Activated naive CD4-positive, alpha-beta T cell treated with anti-CD3 and anti-CD28 coated beads, Interleukin-2, amount 50 U/mL, for 16 hours (primary cell): ENCODE results near the gene PLEKHA7.

Experiments used
- DNase-seq: peaks from one replicate; pipeline ENCODE4 v3.0.0-alpha.2; 2020

The PLEKHA7 gene

DNA sequence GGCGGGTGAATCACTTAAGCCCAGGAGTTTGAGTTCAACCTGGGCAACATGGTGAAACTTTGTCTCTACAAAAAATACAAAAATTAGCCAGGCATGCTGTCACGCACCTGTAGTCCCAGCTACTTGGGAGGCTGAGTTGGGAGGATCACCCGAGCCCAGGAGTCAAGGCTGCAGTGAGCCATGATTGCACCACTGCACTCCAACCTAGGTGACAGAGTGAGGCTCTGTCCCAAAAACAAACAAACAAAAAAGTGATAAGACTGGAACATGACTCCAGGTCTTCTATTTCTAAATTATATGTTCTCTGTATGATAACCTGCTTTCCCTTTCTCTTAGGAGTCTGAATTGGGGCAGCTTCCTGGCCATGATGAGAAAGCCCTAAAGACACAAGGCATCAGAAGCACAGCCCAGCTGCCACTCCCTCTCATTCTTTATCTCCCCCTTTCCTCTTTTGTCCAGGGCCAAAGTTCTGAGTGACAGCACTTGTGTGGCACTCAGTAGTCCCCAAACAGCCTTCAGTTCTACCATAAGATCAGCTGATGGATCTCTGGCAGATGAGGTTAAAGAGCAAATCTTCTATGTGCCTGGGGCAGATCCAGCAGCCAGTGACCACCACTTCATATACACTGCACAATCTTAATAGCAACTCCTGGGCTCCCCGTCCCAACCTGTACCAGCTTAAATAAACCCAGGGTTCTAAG, 139.8 kb downstream of the PLEKHA7 start:
- no peak for DNase-seq

DNA sequence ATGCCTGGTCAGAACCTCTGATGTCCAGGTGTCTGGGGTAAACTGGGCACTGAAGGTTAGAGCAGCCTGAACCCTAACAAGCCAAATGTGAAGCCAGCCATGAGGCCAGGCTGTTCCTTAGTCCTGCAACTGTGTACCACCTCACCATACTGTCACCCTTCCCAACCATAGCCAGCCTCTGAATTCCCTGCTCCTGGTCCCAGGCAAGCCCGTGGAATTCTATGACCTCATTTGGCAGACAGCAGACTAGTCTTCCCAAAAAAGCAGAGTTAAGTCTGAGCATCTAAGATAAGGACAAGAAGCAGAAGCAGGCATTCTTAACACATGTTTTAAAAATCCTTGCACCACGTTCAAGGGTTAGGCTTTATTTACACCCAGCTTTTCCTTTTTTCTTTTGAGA, 140.9 kb downstream of the PLEKHA7 start:
- DNase-seq: no peak

DNA sequence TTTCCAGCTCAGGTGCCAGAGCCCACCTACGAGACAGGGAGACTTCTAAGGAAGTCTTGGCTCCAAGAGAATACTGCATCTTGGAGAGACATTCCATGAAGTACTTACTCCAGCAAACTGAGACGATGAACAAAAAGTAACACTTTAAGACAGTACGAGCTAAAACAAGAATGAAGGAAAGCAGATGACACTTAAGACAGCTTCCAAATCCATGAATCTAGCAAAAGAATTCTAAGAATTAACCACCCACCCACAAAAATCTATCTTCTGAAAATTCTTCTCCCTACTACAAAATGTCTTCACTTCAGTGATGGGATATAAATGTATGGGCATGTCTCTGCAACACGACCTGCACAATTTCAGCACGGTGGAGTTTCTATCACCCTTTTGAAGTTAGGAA, 142.8 kb downstream of the PLEKHA7 start:
- no peak for DNase-seq

GRCh38 chr11:16867097-16867496, 147.1 kb downstream of the PLEKHA7 start:
- DNase-seq: no peak

GRCh38 chr11:16864428-16864827, 149.8 kb downstream of the PLEKHA7 start:
- DNase-seq: peak; percentile 18

DNA sequence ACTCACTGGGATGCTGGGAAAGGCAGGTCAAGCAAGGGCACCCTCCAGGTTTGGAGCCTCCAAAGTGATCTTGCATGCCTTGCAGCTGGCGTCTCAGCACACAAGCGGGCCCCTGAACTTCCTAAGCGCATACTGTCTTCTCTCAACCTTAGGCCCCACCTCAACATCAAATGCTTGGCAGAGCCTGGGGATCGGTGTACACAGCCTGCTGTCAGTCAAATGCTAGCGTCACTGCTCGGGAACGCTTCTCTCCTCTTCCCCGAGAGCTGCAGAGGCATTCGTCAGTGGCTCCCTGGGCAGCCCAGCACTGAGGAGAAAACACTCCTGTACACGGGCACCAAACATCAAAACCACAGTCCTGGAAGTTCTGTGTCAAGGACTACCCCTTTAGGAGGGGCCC, 150.8 kb downstream of the PLEKHA7 start:
- DNase-seq: no peak

DNA sequence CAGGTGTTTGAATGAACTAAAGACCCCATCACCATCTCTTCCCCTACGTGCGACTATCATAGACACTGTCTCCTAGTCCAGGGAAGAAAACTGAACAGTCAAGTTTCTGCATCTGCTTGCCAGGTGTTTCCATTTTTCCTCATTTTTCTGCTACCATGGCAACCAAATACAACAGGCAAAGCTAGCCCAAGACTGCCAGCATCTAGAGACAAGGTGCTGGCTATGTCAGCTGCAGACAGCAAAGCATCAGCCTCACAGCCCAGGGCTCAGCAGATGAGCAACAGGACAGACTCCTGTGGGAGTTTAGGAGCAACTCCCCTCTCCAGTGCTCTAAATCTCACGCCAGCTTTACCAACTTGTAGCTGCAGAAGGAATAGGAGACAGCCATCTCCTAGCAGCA, 151.5 kb downstream of the PLEKHA7 start:
- DNase-seq: no peak

DNA sequence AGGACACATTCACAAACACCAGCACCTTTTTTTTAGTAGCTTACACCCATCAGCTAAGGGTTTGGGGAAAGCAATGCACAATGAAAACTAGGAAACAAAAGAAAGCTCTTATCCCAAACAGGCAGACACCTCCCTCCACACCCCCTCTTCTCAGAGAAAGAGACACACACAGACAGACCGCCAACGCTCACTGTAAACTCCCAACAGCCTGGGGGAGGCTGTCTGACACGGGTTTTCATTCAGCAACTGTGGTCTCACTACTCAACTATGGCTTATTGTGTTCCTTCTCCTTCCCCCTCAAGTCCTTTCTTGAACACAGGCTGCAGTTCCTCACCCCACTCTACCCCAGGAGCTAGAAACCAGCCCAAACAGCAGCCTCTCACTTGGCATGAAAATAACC, 152.4 kb downstream of the PLEKHA7 start:
- no peak for DNase-seq

DNA sequence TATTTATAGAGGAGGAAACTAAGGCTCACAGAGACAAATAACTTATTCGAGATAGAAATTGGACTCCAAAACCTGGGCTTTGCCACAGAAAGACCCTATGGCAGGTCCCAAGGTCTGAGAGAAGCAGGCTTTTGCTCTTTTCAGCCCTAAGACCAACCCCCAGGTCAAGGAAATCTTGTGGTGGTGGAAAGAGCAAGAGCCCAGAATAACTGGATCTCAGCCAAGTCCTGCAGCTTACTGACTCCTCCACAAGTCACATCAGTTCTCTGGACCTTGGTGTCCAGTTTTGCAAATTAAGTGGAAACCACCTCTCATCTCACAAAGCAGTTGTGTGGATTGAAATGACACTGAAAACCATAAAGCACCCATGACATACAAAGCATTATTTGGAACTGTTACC, 153.6 kb downstream of the PLEKHA7 start:
- no peak for DNase-seq

DNA sequence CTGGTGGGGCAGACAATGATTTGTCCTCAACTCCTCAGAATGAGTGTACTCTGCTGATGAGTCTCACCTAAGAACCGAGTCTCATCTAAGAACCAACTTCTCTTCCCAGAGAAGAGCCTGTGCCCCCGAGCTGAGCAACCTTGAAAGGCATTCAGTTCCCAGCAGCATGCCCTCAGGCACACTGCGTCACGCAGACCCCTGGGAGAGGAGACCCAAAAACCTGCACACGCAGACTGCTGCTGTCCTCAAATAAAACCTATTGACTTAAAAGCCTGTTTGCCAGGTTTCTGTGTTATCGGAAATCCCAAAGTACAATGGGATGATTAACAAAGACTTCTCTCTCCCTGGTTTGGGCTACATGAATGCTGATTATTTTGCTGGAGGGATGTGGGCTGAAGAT, 154.6 kb downstream of the PLEKHA7 start:
- DNase-seq: no peak

- no peak for DNase-seq
These were observed 157.0 kb downstream of the PLEKHA7 start for GRCh38 chr11:16857186-16857585.

DNA sequence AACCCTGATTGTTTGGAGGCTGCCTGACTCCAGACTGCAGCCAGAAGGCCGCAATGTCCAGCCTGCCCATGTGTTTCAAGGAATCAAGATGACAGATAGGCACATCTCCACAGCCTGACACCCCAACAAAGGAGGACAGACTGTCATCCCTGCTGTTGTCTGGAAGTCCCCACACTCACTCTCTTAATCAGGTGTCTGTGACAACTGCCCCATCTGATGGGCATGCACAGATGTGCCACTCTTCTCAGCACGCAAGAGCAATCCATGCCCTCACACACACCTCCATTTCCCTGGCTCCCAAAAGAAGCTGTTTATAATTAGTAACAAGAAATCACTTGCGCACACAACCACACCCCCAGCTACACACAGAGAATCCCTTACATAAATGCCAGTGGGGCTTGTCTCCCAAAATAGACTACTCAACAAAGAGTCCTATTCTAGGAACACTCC, 158.2 kb downstream of the PLEKHA7 start:
- DNase-seq: no peak

- DNase-seq: no peak
These were observed 159.2 kb downstream of the PLEKHA7 start for GRCh38 chr11:16854979-16855378.

GRCh38 chr11:16853859-16854258, 160.4 kb downstream of the PLEKHA7 start:
- no peak for DNase-seq

DNA sequence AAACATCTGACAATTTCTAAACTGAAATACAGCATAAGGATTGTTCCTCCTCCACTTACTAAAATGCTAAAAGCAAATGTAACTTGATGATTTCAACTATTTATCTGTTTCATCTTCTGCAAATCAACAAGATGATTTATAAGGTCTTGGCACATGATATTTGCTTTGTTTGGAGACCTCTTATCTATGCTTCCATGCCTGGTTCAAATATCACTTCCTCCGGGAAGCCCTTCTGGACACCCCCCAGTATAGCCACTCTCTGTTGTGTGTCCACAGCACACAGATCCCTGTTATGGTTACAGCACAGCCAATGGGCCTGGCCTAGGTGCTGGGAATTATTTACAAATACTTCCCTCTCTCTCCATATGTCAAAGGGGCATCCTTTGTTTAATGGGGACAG, 160.9 kb downstream of the PLEKHA7 start:
- DNase-seq: no peak

DNA sequence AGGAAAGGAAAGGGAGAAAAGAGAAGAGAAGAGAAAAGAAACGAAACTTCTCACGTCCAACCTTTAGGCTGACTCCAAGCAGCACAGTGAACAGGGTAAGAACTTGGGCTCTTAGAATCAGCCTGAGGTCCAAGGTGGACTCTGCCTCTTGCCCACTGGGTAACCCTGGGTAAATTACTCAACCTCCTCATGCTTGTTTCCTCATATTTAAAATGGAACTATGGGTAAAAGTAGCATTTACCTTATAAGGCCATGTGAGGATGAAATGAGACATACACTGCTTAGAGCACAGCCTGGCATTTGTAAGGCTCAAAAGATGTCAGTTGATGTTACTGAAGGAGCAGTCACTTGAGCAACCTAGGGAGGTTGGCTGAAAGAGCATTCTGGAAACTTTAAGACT, 167.9 kb downstream of the PLEKHA7 start:
- no peak for DNase-seq

DNA sequence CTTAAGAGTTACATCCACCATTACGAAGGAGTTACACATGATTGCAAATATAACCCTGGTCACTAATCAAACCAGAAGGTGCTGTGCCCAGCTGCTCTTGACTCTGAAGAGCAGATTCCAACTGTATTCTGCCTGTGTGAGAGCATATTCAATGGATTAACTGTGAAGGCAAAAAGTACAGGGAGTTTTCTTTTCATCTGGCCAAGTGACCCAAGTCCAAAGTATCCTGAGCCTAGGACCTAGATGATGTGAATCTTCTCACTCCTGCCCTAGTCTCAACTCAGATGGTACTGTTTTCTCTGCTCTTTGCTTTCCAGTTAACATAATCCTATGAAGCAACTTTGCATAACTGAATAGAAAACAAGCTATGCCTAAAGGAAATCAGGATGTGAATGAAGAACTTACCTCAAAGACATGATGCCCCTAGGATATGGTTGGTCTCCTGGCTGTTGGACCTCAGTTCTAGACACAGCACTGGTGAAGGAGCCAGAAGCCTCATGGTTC, 169.9 kb downstream of the PLEKHA7 start:
- DNase-seq: no peak

DNA sequence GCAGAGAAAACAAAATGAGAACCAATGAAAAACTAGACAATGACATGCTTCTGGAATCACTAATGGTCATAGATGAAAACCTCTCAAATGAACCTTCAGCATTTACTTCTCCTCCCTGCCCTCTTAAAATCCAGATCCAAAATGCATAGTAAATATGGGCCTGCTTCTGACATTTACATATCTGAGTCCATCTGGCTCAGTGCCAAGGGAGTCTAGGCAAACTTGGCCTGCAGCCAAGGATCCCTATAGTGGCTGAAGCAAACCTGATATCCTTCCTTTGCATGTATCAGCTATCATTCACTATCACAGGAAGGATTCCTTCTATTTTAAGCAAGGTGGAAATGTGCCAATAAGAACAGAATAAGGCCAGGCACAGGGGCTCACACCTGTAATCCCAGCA, 170.9 kb downstream of the PLEKHA7 start:
- DNase-seq: no peak

DNA sequence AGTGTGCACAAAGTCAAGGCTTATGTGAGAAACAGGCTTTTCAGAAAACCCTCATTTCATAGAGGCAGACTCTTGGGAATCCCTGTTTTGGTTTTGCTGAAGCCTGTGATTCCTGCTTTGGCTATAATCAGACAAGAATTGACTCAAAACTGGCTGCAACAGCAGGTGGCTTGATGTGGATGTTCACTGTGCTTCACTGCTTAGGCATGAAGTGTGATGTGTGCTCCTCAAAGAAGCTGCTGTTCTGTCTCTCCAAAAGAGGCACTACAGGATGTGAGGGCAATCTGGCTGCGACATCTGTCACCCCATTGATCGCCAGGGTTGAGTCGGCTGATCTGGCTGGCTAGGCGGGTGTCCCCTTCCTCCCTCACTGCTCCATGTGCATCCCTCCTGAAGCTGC, 172.2 kb downstream of the PLEKHA7 start:
- no peak for DNase-seq

- DNase-seq: no peak
These were observed 172.7 kb downstream of the PLEKHA7 start for GRCh38 chr11:16841481-16841880.

GRCh38 chr11:16840951-16841350, 173.3 kb downstream of the PLEKHA7 start:
- DNase-seq: no peak

- no peak for DNase-seq
These were observed 174.4 kb downstream of the PLEKHA7 start for GRCh38 chr11:16839821-16840220.

- no peak for DNase-seq
These were observed 179.8 kb downstream of the PLEKHA7 start for GRCh38 chr11:16834384-16834783.

- DNase-seq: no peak
These were observed 181.2 kb downstream of the PLEKHA7 start for GRCh38 chr11:16833026-16833425.

GRCh38 chr11:16832193-16832539, 182.0 kb downstream of the PLEKHA7 start:
- no peak for DNase-seq
